ENCODE data around the gene PCSK7. TPM values are rescaled to one million over a fixed set of nuclear protein-coding genes. Genes with fewer than 3 reads are reported as not detected.

The PCSK7 gene
- total and polyA plus RNA-seq, 2 of the 8 experiments (the other 6 are each of a cell fraction or from before 2014, with no cell fraction given), result 23.4 to 38.5 TPM

DNA sequence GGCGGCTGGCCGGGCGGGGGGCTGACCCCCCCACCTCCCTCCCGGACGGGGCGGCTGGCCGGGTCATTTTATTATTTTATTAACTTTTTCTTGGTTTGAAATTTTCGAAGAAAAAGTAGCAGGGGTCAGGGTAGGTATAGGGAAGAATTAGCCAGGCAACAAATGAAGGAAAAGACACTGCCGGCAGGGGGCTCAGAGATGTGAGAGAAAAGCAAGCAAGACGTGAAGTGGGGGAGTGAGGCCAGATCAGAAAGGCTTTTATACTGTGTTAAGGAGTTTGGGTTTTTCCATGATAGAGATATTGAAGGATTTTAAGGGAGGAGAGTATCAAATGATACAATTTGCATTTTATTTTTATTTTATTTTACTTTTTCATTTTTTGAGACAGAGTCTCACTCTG, 19.6 kb upstream of the PCSK7 start (continued):
- TF ChIP-seq CBX8 (IDR thresholded peaks at IDR 0.05; ENCODE audit: borderline replicate concordance, low read depth, low read length) (no peak), POLR2AphosphoS5 (IDR thresholded peaks at IDR 0.05; ENCODE audit: low read depth, low read length) (no peak), RFX5 (IDR thresholded peaks at IDR 0.05; ENCODE audit: borderline replicate concordance, low read depth, low read length) (no peak), EZH2 (IDR thresholded peaks at IDR 0.05; ENCODE audit: low read depth, low read length, severe bottlenecking) (no peak), HDAC2 (IDR thresholded peaks at IDR 0.05; ENCODE audit: borderline replicate concordance in 1 of 2, low read depth in 2 of 2, low read length in 2 of 2) (no peak), SP4 (IDR thresholded peaks at IDR 0.05; ENCODE audit: low read length) (no peak)

All from H1 (cell line).